GM18951 (cell line): Measurements from ENCODE around the gene LPAR5.

Experiments
- POLR2A ChIP-seq: IDR thresholded peaks from 4 replicates; pipeline ENCODE4 v1.6.1; 2011; ENCODE audit warnings: mild to moderate bottlenecking; ENCODE audit not compliant: insufficient read length, insufficient read depth; ENCODE audit errors: extremely low read depth
- in situ Hi-C: fragments of 300-500 bp; cut with MboI; formaldehyde crosslinking; loops from one replicate; pipeline ENCODE4 v1.12.0; 2022; ENCODE audit warnings: low sequenced_read_pairs, mixed read lengths, inconsistent platforms; ENCODE audit not compliant: unreplicated experiment

LPAR5 gene

DNA sequence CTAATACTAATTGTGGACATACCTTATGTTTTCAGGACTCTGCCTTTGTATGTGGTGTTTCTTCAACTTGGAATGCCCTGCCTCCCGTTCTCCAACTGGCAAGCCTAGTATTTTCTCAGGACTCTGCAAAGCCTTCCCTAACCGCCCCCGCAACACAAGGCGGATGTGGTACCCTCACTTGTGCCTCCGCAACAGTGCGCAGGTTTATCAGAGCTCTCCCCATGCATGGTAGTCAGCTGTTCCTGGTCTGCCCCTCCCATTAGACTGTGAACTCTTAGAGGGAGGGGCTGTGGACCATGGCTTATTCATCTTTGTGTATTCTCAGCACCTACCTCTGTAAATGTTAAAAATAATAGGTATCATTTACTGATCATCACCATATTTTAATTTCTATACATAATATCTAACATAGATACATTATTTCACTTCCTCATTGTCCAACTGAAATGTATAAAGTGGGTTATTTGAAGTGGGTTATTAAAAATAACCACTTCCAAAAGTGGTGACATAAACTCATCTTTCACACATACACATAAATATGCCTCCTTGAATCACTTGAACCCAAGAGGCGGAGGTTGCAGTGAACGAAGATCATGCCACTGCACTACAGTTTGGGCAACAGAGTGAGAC is 9.0 kb downstream of the LPAR5 start:
- in situ Hi-C loops = no loop called here
- TF ChIP-seq POLR2A = no peak

DNA sequence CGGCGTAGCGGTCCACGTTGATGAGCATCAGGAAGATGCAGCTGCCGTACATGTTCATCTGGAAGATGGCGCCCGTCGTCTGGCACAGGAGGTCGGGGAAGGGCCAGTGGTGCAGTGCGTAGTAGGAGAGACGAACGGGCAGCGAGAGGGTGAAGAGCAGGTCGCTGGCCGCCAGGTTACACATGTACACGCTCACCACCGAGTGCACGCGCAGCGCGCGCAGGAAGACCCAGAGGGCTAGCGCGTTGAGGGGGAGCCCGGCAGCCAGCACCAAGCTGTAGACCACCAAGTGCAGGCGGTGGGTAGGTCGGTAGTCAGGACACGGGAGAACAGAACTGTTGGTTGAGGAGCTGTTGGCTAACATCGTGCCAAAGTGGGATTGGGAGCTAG is 14.9 kb downstream of the LPAR5 start:
- in situ Hi-C loops = no loop called here
- TF ChIP-seq POLR2A = no peak

DNA sequence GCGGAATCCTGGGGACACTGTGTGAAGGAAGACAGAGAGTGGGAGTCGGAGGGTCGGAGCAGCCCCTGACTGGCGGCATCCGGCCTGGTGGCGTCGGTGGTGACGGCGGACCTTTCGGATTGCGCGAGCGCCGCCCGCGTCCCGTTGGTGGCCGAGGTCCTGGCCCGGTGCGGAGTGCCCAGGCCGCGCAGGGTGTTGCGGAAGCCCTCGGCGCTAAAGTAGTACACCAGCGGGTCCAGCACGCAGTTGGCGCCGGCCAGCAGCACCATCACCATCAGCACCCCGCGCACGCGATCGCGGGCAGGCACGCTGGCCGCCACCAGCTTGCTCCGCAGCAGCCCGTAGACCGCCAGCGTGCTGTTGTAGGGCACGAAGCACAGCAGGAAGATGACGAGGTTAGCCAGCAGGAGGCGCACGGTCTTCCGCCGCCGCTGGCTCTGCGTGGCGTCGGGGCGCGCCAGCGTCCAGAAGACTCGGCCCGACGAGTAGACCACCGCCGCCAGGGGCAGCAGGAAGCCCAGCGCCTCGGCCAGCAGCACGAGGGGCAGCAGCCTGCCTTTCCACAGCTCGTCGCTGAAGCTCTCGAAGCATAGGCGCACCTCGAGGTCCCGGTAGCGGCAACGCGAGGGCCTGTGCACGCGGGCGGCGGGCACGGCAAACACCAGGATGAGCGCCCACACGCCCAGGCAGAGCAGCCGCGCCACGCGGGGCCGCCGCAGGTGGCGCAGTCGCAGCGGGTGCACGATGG is 15.4 kb downstream of the LPAR5 start:
- TF ChIP-seq POLR2A = no peak
- in situ Hi-C loops = no loop called here

DNA sequence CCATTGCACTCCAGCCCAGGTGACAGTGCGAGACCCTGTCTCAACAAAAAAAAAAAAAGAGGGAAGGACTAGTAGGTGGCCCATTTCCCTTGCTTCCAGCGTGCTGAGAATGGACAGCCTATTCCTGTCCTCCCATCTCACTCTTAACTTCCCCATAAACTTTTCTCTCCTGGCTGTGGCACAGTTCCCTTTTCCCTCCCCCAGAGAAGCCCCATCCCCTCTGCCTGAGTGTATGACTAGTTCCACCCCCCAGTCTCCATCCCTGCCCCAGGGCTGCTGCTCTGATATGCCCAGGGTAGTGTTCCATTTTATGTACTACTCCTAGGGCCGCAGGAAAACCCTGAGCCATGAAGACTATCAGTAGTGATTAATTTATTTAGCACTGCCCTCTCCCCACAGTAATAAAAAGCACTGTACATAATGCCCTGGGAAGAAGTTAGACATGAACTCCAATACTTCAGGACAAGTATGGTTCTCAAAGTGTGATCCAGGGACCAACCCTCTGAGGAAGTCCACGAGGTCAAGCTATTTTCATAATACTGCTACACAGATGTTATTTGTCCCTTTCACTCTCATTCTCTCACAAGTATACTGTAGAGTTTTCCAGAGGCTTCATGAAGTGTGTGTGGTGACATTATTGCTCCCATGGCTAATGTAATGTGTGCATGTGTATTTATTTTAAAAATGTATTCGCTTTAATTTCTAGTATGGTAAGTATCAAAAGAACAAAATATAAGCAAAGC is 17.1 kb downstream of the LPAR5 start:
- no peak for TF ChIP-seq POLR2A
- in situ Hi-C loops = no loop called here

DNA sequence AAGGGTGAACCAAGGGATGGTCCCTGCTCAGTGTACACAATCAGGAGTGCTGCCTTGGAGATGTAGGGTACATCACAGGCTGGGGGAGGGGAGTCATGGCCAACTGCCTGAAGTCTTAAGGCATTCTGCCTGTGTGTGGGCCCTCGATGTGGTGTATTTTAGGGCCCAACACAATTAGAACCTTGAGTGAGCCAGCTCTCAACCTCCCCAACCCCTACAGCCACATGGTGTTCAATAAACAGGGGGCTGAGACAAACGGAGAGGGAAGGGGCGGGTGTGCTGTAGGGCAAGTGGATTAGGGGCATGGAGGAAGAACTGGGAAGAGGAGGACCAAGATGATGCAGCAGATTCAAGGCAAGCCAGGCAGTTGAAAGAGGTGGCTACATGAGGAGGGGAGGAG is 20.0 kb downstream of the LPAR5 start:
- TF ChIP-seq POLR2A = no peak
- in situ Hi-C loops = no loop called here

DNA sequence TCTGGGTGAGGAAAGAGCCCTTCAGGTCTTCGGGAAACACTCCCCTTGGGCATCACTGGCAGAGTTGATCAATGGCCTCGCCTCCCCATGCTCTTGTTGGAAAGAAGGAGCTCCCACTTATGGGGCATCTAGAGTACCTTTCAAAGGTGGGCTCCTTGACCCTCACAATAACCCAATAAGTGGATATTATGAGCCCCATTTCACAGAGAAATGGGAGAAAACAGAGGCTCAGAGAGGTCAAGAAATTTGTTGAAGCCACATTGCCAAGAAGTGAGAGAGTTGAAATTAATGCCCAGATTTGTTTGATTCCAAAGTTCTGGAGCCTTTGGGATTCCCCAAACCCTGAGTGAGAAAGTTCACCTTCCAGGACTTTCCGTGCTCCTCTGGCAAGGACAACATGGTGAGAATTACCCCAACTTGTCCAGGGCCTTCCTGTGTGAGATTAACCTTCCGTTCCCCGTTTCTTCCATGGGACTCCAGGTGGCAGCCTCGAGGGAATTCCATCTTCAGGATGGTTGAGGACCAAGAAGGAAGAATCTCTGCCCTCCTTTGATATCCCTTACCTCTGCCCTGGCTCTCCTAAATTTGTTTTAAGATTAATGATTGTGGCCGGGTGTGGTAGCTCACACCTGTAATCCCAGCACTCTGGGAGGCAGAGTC is 21.1 kb downstream of the LPAR5 start:
- no peak for TF ChIP-seq POLR2A
- in situ Hi-C loops = no loop called here

DNA sequence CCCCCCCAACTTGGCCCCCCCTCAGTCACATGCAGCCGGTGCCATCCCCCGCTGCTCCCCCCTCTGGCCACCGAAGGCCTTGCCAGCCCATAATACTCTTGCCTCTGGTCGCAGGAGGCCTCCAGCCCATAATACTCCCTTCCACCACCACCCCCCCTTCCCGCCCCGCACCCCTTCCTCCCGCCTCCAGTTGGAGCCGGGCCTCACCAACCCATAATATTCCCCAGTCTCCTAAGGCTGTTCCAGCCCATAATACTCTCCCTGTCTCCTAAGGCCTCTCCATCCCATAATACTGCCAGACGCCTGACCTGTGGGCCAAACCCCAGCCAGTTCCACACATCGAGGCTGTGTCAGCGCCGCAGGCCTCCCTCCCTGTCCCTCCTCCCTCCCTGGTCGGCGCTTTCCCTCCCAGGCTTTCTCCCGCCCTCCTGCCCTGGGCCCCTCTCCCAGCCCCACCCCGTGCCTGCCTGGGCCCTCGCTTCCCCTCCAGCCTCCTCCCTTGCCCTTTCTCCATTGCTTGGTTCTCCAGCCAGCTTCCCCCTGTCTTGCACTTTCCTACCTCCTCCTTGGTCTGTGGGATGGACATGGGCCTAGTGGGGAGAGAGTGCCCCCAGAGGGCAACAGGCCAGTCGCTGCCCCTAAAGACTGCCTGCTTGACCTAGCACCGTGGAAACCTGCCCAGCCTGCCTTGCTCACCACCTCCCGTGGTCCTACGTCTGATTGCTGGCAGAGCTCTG is 21.8 kb downstream of the LPAR5 start:
- in situ Hi-C loops = no loop called here
- TF ChIP-seq POLR2A = no peak

DNA sequence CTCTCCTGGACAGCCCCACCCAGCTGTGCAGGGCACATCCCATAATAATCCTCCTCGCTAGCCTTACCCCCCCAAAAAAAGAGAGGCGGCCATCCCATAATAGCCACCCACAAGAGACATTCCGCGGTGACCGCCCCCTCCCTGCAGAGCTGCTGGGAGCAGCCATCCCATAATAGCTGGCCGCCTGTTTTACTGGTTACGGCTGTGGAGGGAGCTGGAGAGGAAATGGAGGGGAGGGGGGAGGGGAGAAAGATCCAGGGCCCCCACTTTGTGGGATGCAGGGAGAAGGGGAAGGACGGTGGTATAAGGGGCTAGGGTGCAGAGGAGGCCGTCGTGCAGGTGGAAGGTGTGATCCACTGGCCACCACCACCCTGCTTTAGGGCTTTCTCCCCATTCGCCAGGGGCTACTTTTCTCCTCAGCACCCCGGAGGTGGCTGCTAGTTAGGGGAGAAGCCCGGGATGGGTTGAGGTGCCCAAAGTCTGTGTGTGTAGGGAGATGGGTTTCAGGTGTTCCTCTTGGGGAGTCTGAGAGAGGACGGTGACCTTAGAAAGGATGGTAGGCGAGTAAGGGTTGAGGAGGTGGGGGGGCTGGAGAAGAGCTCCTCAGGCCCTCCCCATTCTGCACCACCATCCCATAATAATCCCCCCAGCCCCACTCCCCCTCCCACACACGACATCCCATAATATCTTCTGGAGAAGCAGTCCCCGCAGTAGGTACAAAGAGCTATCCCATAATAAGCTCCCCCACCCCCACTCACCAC is 22.6 kb downstream of the LPAR5 start:
- TF ChIP-seq POLR2A = no peak
- in situ Hi-C loops = no loop called here

DNA sequence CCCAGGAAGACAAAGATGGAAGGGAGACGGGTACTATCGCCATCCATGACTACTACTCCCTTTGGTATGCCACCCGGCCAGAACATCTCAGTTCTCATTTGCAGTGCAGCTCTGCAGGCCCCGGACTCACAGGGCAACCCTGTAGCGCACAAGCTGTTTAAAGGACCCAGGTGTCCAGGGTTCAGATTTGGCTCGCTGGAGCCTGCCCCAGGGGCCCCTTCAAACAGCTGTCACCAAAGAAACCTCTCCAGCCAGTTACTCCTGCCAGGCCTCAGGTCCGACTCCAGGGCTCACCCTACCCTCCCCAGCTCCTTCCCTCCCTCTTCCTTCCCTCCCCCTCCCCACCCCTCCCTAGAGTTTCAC is 23.1 kb downstream of the LPAR5 start:
- in situ Hi-C loops = no loop called here
- TF ChIP-seq POLR2A = no peak

DNA sequence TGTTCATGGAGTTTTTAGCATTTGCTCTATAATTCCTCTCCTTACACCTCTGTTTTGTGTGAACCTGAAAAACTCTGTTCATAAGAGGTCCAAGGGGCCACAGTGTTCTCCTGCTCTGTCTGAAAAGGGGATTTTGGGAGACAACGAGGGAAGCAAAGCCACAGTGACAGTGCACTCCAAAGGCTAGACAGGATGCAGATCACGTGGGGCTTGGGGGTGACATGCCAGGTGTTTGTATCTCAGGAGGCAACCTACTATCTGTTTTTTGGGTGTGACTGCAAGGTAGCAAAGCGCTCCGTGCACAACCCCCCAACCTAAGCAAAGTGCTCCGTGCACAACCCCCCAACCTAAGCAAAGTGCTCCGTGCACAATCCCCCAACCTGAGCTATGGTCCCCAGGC is 23.5 kb downstream of the LPAR5 start:
- in situ Hi-C loops = no loop called here
- TF ChIP-seq POLR2A = no peak

DNA sequence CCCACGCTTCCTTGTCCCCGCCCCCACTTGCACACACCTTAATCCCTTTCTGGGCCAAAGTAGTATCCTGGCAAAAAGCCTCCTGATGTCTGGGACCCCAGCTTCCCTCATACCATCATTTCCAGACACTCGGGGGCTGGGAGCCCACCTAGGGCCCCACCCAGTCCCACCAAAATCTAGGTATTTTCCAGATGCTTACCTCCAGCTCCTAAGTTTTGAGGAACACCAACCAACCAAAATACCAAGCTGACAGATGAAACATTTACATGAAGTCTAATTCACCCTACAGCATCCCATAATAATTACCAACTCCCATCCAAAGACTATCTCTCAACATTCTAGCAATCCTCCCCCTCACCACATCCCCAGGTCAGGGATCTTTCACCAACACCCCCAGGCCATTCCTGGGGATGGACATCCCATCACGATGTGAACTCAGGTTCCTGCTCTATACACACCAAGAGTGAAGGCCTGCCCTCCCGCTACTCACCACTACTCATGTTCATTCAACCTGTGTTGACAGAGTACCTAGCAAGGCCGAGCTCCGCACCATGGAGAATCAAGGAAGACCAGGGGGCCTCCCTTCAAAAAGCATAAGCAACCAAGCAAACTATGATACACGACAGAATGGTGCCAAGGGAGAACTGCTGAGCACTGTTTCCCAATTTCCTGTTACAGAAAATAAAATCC is 27.0 kb downstream of the LPAR5 start:
- no peak for TF ChIP-seq POLR2A
- in situ Hi-C loops = no loop called here
